AG08396 (cell line): ENCODE results near the gene ATP10A.

Experiments used
- DNase-seq: peaks from one replicate; pipeline ENCODE4 v3.0.0; 2012; ENCODE audit warnings: low spot score, mixed read lengths

Gene ATP10A

GRCh38 chr15:25717457-25718168 is 145.5 kb downstream of the ATP10A start:
- no peak for DNase-seq

DNA sequence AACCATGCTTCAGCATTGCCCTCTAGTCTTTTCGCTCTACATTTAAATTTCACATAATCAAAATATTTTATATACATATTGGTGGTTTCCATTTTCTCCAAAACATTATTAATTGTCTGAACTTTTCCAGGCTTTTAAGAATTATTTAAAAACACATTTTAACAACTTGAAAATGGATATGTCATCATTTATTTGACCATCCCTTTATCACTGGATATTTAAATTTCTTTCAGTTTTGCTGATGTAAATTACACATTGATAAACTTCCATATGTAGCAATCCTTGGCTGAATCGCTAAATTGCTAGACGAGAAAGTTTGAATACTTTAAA is 146.0 kb downstream of the ATP10A start:
- DNase-seq: no peak

DNA sequence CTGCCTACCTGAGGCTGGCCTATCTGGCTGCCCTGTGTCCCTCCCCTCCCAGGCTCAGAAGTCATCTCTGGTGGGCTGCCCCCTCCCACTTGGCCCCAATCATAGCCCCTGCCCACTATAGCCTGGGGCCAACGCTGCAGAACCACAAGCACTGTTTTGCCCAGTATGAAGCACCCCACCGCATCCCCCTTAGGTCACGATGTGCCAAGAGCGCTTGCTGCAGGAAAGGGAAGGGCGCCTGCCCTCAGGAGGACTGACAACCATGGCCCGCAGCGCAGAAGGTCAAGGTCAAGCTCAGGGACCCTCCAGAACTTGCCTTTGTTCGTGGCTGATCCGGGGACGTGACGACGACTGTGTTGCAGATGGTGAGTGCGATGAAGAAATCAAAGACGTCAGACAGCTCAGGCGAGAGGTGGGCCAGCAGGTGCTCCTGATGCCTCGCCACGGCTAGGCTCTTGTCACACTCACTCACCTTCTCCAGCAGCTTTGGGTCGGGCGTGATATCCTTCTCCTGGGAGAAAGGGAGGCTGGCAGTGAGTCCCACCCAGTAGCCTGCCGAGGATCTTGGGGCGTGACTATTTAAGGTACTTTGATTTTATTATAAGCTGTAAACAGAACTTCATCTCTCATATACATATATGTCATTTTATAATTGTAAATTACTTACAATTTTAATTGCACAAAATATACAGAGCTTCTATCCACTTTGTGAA is 146.6 kb downstream of the ATP10A start:
- DNase-seq: no peak

GRCh38 chr15:25715536-25716413 is 147.4 kb downstream of the ATP10A start:
- DNase-seq: no peak

DNA sequence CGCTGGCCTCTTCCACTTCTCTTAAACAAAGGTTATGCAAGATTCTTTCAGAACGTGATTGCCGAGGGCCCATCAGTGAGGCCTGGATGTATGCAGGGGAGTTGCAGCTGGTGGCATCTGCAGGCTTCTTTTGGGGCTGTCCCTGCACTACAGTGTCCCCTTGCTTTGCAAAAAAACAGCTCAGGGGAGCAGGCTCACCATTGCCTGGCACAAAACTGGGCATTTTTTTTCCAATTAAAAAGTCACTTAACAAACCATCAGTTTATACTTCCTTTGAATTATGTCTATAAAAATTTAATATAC is 148.6 kb downstream of the ATP10A start:
- DNase-seq: no peak

- no peak for DNase-seq
Observed at GRCh38 chr15:25713736-25714537, 149.2 kb downstream of the ATP10A start.

- DNase-seq: no peak
Observed at GRCh38 chr15:25712961-25713355, 150.2 kb downstream of the ATP10A start.

DNA sequence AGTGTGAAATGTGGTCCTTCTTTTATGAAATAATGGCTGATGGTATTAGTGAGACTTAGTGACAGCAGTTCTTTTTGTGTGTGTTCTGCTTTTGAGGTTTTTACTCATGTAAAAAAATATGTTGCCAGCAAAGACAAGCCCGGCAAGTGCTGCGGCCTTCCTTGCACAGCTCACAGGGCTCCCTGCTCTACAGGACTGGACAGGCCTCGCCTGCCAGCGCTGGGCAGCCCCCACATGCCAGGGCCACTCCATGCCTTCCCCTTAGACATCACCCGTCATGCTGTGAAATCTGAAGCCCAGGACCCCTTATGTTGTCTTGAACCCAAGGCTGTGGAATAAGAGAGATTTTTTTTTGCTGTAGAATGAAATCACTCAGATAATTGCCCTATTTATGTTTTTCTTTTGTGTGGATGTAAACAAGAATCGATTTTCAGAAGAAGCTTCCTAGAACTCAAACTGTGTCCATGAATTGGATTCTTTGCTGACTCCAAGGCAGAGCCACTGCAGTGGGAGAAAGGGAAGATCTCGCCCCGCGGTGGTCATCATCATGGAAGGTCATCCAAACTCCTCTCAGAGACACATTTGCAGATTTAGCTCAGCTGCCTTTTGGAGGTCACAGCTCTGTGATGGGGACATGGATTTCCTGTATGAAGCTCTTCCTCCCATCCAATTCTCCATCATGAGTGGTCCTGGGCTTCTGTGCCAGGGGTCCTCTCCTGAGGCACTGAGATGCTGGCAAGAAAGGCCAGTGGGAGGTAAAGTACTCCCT is 150.8 kb downstream of the ATP10A start:
- DNase-seq: no peak

GRCh38 chr15:25711691-25712090 is 151.4 kb downstream of the ATP10A start:
- no peak for DNase-seq

GRCh38 chr15:25711164-25711563 is 152.0 kb downstream of the ATP10A start:
- no peak for DNase-seq

GRCh38 chr15:25710184-25710583 is 152.9 kb downstream of the ATP10A start:
- peak; percentile 63 for DNase-seq

- no peak for DNase-seq
Observed at GRCh38 chr15:25709437-25710159, 153.5 kb downstream of the ATP10A start.

DNA sequence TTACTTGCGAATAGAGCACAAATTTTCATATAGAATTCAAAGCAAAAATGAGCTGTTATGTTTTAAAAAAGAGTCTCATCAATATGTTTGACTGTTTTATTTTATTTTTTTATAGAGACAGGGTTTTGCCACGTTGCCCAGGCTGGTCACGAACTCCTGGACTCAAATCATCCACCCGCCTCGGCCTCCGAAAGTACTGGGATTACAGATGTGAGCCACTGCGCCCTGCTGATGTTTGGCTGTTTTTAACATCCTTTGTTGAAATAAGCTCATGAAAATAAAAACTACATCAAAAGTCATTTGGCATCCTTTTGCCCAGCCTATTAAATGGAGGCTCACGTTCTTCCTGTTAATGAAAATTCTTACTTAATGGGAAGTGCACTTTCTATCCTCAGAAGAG is 154.7 kb downstream of the ATP10A start:
- DNase-seq: no peak

DNA sequence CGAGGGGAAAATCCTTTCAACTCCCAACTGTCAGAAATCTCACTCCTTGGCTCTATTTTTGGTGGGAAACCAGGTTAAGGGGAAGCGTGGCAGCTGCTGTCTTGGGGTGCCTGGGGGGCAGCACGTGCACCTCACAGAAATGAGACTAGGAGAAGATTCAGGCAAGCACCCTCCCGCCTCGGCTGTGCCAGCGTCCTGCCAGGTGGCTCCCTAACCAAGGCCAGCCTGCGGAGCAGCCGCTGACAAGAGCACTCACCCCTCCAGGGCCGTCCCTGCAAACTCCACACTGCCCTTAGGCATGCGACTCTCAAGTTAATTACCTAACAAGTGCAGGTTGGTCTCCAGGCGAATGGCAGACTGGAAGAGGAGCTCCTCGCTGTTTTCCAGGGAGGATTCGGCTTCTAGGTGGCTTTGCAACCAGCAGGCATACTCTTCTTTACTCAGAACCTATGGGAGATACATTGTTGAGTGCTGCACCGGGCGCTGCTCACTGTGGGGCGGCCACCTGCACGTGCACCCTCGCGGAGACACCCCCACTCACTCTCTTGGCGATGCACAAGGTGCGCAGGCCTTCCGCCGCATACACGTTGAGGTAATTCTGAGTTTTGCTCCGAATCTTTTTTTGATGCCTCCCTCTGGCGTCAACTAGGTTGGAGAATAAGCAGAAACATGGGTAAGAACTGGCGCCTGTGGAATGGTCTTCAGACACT is 155.3 kb downstream of the ATP10A start:
- DNase-seq: no peak

DNA sequence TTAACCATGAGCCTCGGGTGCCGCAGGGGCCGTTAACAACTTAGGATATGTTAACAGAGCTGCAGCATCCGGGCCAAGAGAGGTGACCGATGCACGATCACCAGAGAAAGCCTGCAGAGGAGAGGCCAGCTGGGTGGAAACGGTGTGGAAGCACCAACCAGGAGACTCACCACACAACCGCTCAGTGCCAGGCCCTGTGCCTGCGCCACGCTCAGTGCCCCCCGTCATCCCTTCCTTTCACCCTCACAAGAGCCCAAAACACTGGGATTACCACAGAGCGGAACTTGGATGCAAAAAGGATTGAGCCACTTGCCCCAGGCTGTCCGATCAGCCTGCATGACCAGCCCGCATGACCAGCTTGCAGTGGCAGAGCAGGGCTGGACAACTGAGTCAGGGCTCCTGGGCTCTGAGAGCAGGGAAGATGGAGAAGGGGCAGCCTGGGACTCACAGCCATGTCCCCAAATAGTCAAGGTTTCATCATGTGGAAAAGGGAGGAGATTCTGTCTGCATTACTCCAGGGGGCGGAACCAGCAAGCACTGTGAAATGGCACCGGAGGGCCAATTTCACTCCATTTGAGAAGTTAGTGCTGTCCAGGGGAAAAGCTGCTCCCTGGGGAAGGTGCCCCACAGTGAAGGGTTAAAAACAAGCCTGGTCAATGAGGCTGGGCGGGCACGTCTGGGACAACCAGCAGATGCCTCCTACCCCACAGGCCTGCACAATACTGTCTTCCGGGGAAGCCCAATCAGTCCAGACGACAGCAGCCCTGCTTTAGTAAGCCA is 156.8 kb downstream of the ATP10A start:
- DNase-seq: no peak

- no peak for DNase-seq
Observed at GRCh38 chr15:25705433-25706115, 157.6 kb downstream of the ATP10A start.

DNA sequence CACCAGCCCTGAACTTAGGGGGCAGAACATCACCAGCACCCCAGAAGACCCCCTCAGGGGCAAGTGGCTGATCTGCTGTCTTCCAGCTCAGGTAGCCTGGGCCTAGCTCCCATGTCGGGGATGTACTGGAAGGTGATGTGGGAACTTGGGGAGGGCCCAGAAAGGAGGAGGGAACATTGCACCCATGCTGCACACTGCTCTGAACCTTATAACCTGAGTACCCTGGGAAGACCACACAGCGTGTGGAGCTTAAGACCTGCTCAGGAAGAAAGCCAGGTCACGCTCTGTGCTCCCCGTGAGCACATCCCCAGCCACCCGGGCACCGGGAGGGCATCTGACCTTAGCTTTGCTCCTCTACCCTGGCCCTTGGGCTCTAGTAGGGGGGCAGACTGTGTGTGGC is 159.4 kb downstream of the ATP10A start:
- DNase-seq: no peak

- no peak for DNase-seq
Observed at GRCh38 chr15:25701721-25702465, 161.2 kb downstream of the ATP10A start.
